B cell (primary cell): ENCODE results near the gene HAUS7. TPM values are rescaled to one million over a fixed set of nuclear protein-coding genes. Genes with fewer than 3 reads are reported as not detected.

Experiments
- ATAC-seq: fragments of 200-7000 bp; cut with Tn5 transposase; one replicate; pipeline ENCODE4 v1.10.0; 2021; ENCODE audit warnings: low read depth, mild to moderate bottlenecking, moderate number of reproducible peaks, moderate library complexity
- CTCF ChIA-PET: fragments of 350-600 bp; sonication (Branson Sonifier 250); formaldehyde crosslinking; loops from one replicate; lab custom pipeline; 2021; ENCODE audit warnings: antibody characterized with exemption, inconsistent platforms; lab: Charles Lee
- POLR2A ChIA-PET: fragments of 350-600 bp; sonication (Branson Sonifier 250); formaldehyde crosslinking; loops from one replicate; lab custom pipeline; 2021; ENCODE audit warnings: antibody characterized with exemption; lab: Charles Lee
- DNase-seq: peaks from one replicate; pipeline ENCODE4 v3.0.0; 2013
- H2AFZ ChIP-seq: 2 replicates; pipeline ENCODE4 v1.6.1; 2012; ENCODE audit warnings: mild to moderate bottlenecking, low read depth, low read length; ENCODE audit not compliant: insufficient read depth, poor library complexity, severe bottlenecking
- H3K27ac ChIP-seq, 2 donors: 1 replicate in 1 of 2; 2 replicates in 1 of 2; pipeline ENCODE4 v1.5.1; 2012 to 2013; ENCODE audit warnings: low read length in 2 of 2, mild to moderate bottlenecking in 2 of 2, moderate library complexity in 1 of 2
- H3K27me3 ChIP-seq, 4 experiments: fragments of 200-600 bp in 1 of 4; sonication (generic) in 1 of 4; replicated peaks in 1 of 4; 1 replicate in 2 of 4; 2 replicates in 2 of 4; pipeline versions ENCODE4 v1.6.1 to v1.7.0; 2013 to 2016; ENCODE audit warnings: low read length in 3 of 4, mild to moderate bottlenecking in 2 of 4, mixed read lengths in 1 of 4, moderate library complexity in 1 of 4; ENCODE audit not compliant: insufficient read depth in 4 of 4, control insufficient read depth in 3 of 4; ENCODE audit errors: control extremely low read depth in 1 of 4
- H3K36me3 ChIP-seq, 2 experiments: replicated peaks in 1 of 2; 1 replicate in 1 of 2; 2 replicates in 1 of 2; pipeline versions ENCODE4 v1.6.1 to v1.7.1; 2013; ENCODE audit warnings: low read length in 1 of 2; ENCODE audit not compliant: insufficient read depth in 2 of 2, control insufficient read depth in 1 of 2; ENCODE audit errors: control extremely low read depth in 1 of 2, extremely low read depth in 1 of 2
- H3K4me1 ChIP-seq, 2 donors: fragments of 200-600 bp in 1 of 2; sonication (generic) in 1 of 2; 1 replicate in 1 of 2; 2 replicates in 1 of 2; pipeline versions ENCODE4 v1.5.1 to v1.6.1; 2013 to 2017; ENCODE audit warnings: low read length in 2 of 2; ENCODE audit not compliant: control insufficient read depth in 2 of 2, insufficient read depth in 2 of 2
- H3K4me2 ChIP-seq: replicated peaks from 2 replicates; pipeline ENCODE3; 2012; ENCODE audit warnings: mild to moderate bottlenecking, low read depth, low read length; ENCODE audit not compliant: poor library complexity, severe bottlenecking
- H3K4me3 ChIP-seq, 5 experiments: fragments of 200-600 bp in 1 of 5; sonication (generic) in 1 of 5; 1 replicate in 3 of 5; 2 replicates in 2 of 5; pipeline versions ENCODE4 v1.5.1 to v1.7.0; 2011 to 2016; ENCODE audit warnings: low read length in 4 of 5, mild to moderate bottlenecking in 4 of 5, low read depth in 2 of 5, control low read depth in 1 of 5, moderate library complexity in 1 of 5; ENCODE audit not compliant: insufficient read depth in 1 of 5; ENCODE audit errors: control extremely low read depth in 1 of 5, extremely low read depth in 1 of 5
- H3K79me2 ChIP-seq: fragments of 200-600 bp; sonication (generic); one replicate; pipeline ENCODE4 v1.6.0; 2016; ENCODE audit warnings: low read length; ENCODE audit not compliant: control insufficient read depth, insufficient read depth
- H3K9ac ChIP-seq: fragments of 200-600 bp; sonication (generic); 2 replicates; pipeline ENCODE4 v1.6.1; 2017; ENCODE audit warnings: mild to moderate bottlenecking, low read length, moderate library complexity
- H3K9me3 ChIP-seq, 3 donors: one replicate each; pipeline versions ENCODE4 v1.6.1 to v1.7.1; 2013; ENCODE audit warnings: low read length in 2 of 3; ENCODE audit not compliant: control insufficient read depth in 2 of 3, insufficient read depth in 1 of 3; ENCODE audit errors: control extremely low read depth in 1 of 3
- H4K20me1 ChIP-seq: 2 replicates; pipeline ENCODE4 v1.6.0; 2012; ENCODE audit warnings: mild to moderate bottlenecking, low read length; ENCODE audit not compliant: insufficient read depth, control insufficient read depth, poor library complexity, severe bottlenecking
- H3K27ac Mint-ChIP-seq: one replicate; pipeline ENCODE4 v1.8.0; 2021; ENCODE audit warnings: mixed read lengths
- H3K27me3 Mint-ChIP-seq: one replicate; pipeline ENCODE4 v1.8.0; 2021; ENCODE audit warnings: mixed read lengths
- H3K4me1 Mint-ChIP-seq: one replicate; pipeline ENCODE4 v1.8.0; 2021; ENCODE audit warnings: mixed read lengths
- H3K4me3 Mint-ChIP-seq: one replicate; pipeline ENCODE4 v1.8.0; 2021; ENCODE audit warnings: mixed read lengths
- H3K9me3 Mint-ChIP-seq: one replicate; pipeline ENCODE4 v1.8.0; 2022; ENCODE audit warnings: mixed read lengths; ENCODE audit not compliant: insufficient read depth
- CTCF ChIP-seq: fragments of 200-600 bp; IDR thresholded peaks from one replicate; pipeline ENCODE4 v1.8.0; 2022; ENCODE audit warnings: antibody characterized with exemption, mild to moderate bottlenecking
- EZH2 ChIP-seq: IDR thresholded peaks from 2 replicates; pipeline ENCODE4 v1.6.1; 2012; ENCODE audit warnings: borderline replicate concordance, low read depth, mild to moderate bottlenecking, moderate library complexity, low read length; ENCODE audit not compliant: insufficient read depth, poor library complexity, severe bottlenecking
- WGBS: methylation state at CpG from one replicate; pipeline ENCODE4 v1.1.5; 2013; ENCODE audit warnings: missing lambda C conversion rate; ENCODE audit not compliant: insufficient coverage; 5-methylcytosine and 5-hydroxymethylcytosine counted together
- intact Hi-C: fragments of 100-400 bp; cut with micrococcal nuclease; formaldehyde crosslinking; loops from one replicate; pipeline ENCODE4 v1.10.0; 2022
- polyA plus RNA-seq: library from polyadenylated mRNA; depleted of rRNA; stranded (reverse); fragments of >200 nt; gene quantifications from 2 replicates; pipeline ENCODE4 v1.2.3, GENCODE V29; 2012
- total RNA-seq, 2 donors: library from RNA; stranded (reverse); fragments of 120-200 nt in 1 of 2; gene quantifications; 1 replicate in 1 of 2; 2 replicates in 1 of 2; pipeline versions ENCODE4 v1.2.3 to v1.2.4, GENCODE V29; 2013 to 2022

HAUS7 gene
- total and polyA plus RNA-seq, 2 donors (not counting 1 experiment from before 2014, with no cell fraction given), result 25.2 to 26.9 TPM

DNA sequence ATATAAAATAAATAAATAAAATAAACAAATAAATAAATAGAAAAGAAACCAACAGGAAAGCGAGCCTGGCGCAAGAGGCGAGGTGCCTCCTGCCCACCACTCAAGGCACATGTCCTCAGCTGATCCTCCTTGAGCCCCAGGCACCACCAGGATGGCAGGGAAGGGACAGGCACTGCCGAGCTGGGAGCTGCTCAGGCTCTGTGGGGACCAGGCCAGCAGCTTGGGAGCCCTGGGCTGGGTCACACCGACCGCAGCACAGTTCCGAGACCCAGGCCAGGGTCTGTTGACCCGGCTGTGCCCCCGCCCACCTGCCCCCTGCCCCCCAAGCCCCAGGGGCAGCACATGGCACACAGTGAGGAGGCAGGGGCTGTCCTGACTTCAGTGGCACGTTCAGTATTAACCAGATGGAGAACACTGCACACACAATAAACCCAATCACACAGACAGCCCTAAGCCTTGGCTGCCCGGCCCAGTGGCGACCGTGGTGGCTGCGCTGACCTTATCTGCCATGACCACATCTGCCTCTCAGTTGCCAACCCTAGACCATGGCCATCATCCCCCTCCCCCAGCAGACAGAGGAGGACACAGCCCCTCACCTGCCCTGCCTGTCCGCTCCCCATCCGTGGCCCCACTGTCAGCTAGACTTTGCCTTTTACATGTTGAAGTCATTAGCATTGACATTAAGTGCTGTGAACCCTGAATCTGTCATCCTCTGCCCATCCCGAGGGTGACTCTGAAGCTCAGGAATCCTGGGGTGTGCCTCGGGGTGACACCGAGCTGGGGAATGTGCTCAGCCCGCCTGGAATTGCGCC, 21.6 kb downstream of the HAUS7 start:
- Histone ChIP-seq H3K79me2 (no peaks in the 10 kb centered on the region), H3K4me1 (no peaks in the 10 kb centered on the region), H2AFZ (no peak overlapping the region), H3K27ac (no peak overlapping the region), H3K9me3 (no peaks in the 10 kb centered on the region), H3K27me3 (no peaks in the 10 kb centered on the region), H4K20me1 (no peaks in the 10 kb centered on the region), H3K9ac (no peak overlapping the region), H3K4me3 (no peak overlapping the region), H3K4me2 (no peak overlapping the region), H3K36me3 (peaks cover 0 to 3% of the 10 kb centered on the region in 2 experiments)
- intact Hi-C loops, result no loop called here
- TF ChIP-seq CTCF (no peak), EZH2 (no peak)
- DNase-seq (no peak), ATAC-seq (no peak)
- 96% methylated on average over 13 of the region's 21 CpGs for WGBS
- Mint-ChIP-seq H3K4me3 (no peak overlapping the region), H3K4me1 (no peaks in the 10 kb centered on the region), H3K27ac (no peak overlapping the region), H3K9me3 (no peaks in the 10 kb centered on the region), H3K27me3 (no peaks in the 10 kb centered on the region)
- ChIA-PET POLR2A (no interaction called here), CTCF (no interaction called here)

- Mint-ChIP-seq H3K4me1 (no peaks in the 10 kb centered on the region), H3K4me3 (no peak overlapping the region), H3K27ac (no peak overlapping the region), H3K9me3 (no peaks in the 10 kb centered on the region), H3K27me3 (no peaks in the 10 kb centered on the region)
- TF ChIP-seq EZH2, result no peak
- TF ChIP-seq CTCF, result no peak
- CTCF ChIA-PET, result no interaction called here
- no peaks in the 10 kb centered on the region for H3K4me1 ChIP-seq
- DNase-seq, result no peak
- 100% methylated on average over 1 of the region's 8 CpGs for WGBS
- H4K20me1 ChIP-seq, result no peaks in the 10 kb centered on the region
- no peaks in the 10 kb centered on the region for H3K9me3 ChIP-seq
- H3K4me3 ChIP-seq, result no peak overlapping the region
- H3K27me3 ChIP-seq, result no peaks in the 10 kb centered on the region
- H3K9ac ChIP-seq, result no peak overlapping the region
- POLR2A ChIA-PET, result no interaction called here
- H3K36me3 ChIP-seq, result peaks cover 0 to 3% of the 10 kb centered on the region in 2 experiments
- H2AFZ ChIP-seq, result no peak overlapping the region
- H3K79me2 ChIP-seq, result no peaks in the 10 kb centered on the region
- ATAC-seq, result no peak
- no peak overlapping the region for H3K4me2 ChIP-seq
- no peak overlapping the region for H3K27ac ChIP-seq
- intact Hi-C loops, result no loop called here
These were observed 22.8 kb downstream of the HAUS7 start for GRCh38 chrX:153447581-153447960.
